Fibroblast of lung (primary cell): ENCODE data around the gene PALMD.

ENCODE experiments used
- EZH2 ChIP-seq: IDR thresholded peaks from 2 replicates; pipeline ENCODE4 v1.5.1; 2012; ENCODE audit warnings: low read length, control low read depth, mild to moderate bottlenecking; ENCODE audit errors: missing control alignments
- TF ChIP-seq, protein P1 (sequence below), 2 donors: IDR thresholded peaks in 1 of 2; conservative IDR thresholded peaks in 1 of 2; 1 replicate in 1 of 2; 2 replicates in 1 of 2; pipeline ENCODE4 v1.5.1; 2011 to 2012; ENCODE audit warnings: low read length in 2 of 2, control low read depth in 1 of 2, inconsistent platforms in 1 of 2, low read depth in 1 of 2, mild to moderate bottlenecking in 1 of 2

- TF ChIP-seq, protein P1, sequence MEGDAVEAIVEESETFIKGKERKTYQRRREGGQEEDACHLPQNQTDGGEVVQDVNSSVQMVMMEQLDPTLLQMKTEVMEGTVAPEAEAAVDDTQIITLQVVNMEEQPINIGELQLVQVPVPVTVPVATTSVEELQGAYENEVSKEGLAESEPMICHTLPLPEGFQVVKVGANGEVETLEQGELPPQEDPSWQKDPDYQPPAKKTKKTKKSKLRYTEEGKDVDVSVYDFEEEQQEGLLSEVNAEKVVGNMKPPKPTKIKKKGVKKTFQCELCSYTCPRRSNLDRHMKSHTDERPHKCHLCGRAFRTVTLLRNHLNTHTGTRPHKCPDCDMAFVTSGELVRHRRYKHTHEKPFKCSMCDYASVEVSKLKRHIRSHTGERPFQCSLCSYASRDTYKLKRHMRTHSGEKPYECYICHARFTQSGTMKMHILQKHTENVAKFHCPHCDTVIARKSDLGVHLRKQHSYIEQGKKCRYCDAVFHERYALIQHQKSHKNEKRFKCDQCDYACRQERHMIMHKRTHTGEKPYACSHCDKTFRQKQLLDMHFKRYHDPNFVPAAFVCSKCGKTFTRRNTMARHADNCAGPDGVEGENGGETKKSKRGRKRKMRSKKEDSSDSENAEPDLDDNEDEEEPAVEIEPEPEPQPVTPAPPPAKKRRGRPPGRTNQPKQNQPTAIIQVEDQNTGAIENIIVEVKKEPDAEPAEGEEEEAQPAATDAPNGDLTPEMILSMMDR (conservative IDR thresholded peaks at IDR 0.05 in 1 of 2, IDR thresholded peaks at IDR 0.05 in 1 of 2; ENCODE audit: low read depth in 1 of 2, low read length in 2 of 2) = no peak
- TF ChIP-seq EZH2 = no peak
Observed at GRCh38 chr1:99639408-99639807, 6.5 kb upstream of the PALMD start.
